Neural progenitor cell (in vitro differentiated cells): Measurements from ENCODE around the gene MED12L. TPM values are rescaled to one million over a fixed set of nuclear protein-coding genes. Genes with fewer than 3 reads are reported as not detected.

Source experiments
- DNase-seq: peaks from one replicate; pipeline ENCODE4 v3.0.0-alpha.2; 2016; ENCODE audit warnings: low spot score
- H2AFZ ChIP-seq: fragments of 200-600 bp; sonication (generic); replicated peaks from 2 replicates; pipeline ENCODE4 v1.6.1; 2016; ENCODE audit warnings: antibody characterized with exemption
- H3F3A ChIP-seq: fragments of 200-600 bp; sonication (generic); 2 replicates; pipeline ENCODE4 v1.6.1; 2016; ENCODE audit warnings: antibody characterized with exemption, low read depth
- H3K27ac ChIP-seq: fragments of 200-600 bp; sonication (generic); 2 replicates; pipeline ENCODE4 v1.5.1; 2016; ENCODE audit warnings: mild to moderate bottlenecking
- H3K27me3 ChIP-seq: fragments of 200-600 bp; sonication (generic); 2 replicates; pipeline ENCODE4 v1.6.1; 2016; ENCODE audit warnings: mild to moderate bottlenecking, moderate library complexity
- H3K36me3 ChIP-seq: fragments of 200-600 bp; sonication (generic); 2 replicates; pipeline ENCODE4 v1.5.1; 2016
- H3K4me1 ChIP-seq: fragments of 200-600 bp; sonication (generic); 2 replicates; pipeline ENCODE4 v1.6.1; 2016; ENCODE audit warnings: mixed run types
- H3K4me2 ChIP-seq: fragments of 200-600 bp; sonication (generic); 2 replicates; pipeline ENCODE4 v1.6.1; 2016
- H3K4me3 ChIP-seq: fragments of 200-600 bp; sonication (generic); 2 replicates; pipeline ENCODE4 v1.5.1; 2016
- H3K79me2 ChIP-seq: fragments of 200-600 bp; sonication (generic); 2 replicates; pipeline ENCODE4 v1.6.1; 2016; ENCODE audit warnings: low read depth
- H3K9ac ChIP-seq: fragments of 200-600 bp; sonication (generic); 2 replicates; pipeline ENCODE4 v1.6.1; 2016
- H3K9me3 ChIP-seq: fragments of 200-600 bp; sonication (generic); 2 replicates; pipeline ENCODE4 v1.5.1; 2016; ENCODE audit warnings: low read depth
- H4K20me1 ChIP-seq: fragments of 200-600 bp; sonication (generic); 2 replicates; pipeline ENCODE4 v1.6.1; 2016; ENCODE audit warnings: low read depth
- H3K27ac Mint-ChIP-seq: 3 replicates; pipeline ENCODE4 v1.8.0; 2021; ENCODE audit warnings: mixed read lengths
- H3K27me3 Mint-ChIP-seq: 2 replicates; pipeline ENCODE4 v1.8.0; 2022; ENCODE audit warnings: low read depth, mild to moderate bottlenecking, inconsistent platforms, moderate library complexity, mixed read lengths; ENCODE audit not compliant: insufficient read depth
- H3K36me3 Mint-ChIP-seq: 3 replicates; pipeline ENCODE4 v1.8.0; 2021; ENCODE audit warnings: mixed read lengths
- H3K4me1 Mint-ChIP-seq: 3 replicates; pipeline ENCODE4 v1.8.0; 2021; ENCODE audit warnings: mixed read lengths
- H3K4me3 Mint-ChIP-seq: 3 replicates; pipeline ENCODE4 v1.8.0; 2021; ENCODE audit warnings: mild to moderate bottlenecking, moderate library complexity, mixed read lengths
- H3K9me3 Mint-ChIP-seq: 3 replicates; pipeline ENCODE4 v1.8.0; 2020; ENCODE audit warnings: mixed read lengths
- EZH2 ChIP-seq: fragments of 200-600 bp; sonication (generic); IDR thresholded peaks from 2 replicates; pipeline ENCODE4 v1.6.1; 2017; ENCODE audit warnings: antibody characterized with exemption, mild to moderate bottlenecking, moderate library complexity
- EZH2phosphoT487 ChIP-seq: fragments of 200-600 bp; sonication (generic); IDR thresholded peaks from 2 replicates; pipeline ENCODE4 v1.6.1; 2017; ENCODE audit warnings: antibody characterized with exemption
- total RNA-seq: library from RNA; depleted of rRNA; stranded (reverse); fragments of >200 nt; gene quantifications from 2 replicates; pipeline ENCODE4 v1.2.3, GENCODE V29; 2015; ENCODE audit warnings: low replicate concordance
- TF ChIP-seq, protein P1 (sequence below): fragments of 200-600 bp; sonication (generic); IDR thresholded peaks from 2 replicates; pipeline ENCODE4 v1.5.1; 2017; ENCODE audit warnings: antibody characterized with exemption, mild to moderate bottlenecking

MED12L gene
- total RNA-seq, 1 donor from 2014 or later: 16.5 TPM

GRCh38 chr3:151307583-151308488 is 222.4 kb downstream of the MED12L start:
- H3K4me1 Mint-ChIP-seq: peaks cover 7% of the 10 kb centered on the region
- H3K27ac Mint-ChIP-seq: no peak overlapping the region
- Histone ChIP-seq H3K79me2 (no peaks in the 10 kb centered on the region), H2AFZ (no peak overlapping the region), H3K27ac (no peak overlapping the region), H3F3A (peaks cover 5% of the 10 kb centered on the region), H3K4me3 (no peak overlapping the region), H3K9me3 (no peaks in the 10 kb centered on the region), H3K36me3 (no peaks in the 10 kb centered on the region), H4K20me1 (no peaks in the 10 kb centered on the region), H3K4me1 (peaks cover 5% of the 10 kb centered on the region), H3K9ac (no peak overlapping the region), H3K4me2 (no peak overlapping the region), H3K27me3 (no peaks in the 10 kb centered on the region)
- TF ChIP-seq, protein P1, sequence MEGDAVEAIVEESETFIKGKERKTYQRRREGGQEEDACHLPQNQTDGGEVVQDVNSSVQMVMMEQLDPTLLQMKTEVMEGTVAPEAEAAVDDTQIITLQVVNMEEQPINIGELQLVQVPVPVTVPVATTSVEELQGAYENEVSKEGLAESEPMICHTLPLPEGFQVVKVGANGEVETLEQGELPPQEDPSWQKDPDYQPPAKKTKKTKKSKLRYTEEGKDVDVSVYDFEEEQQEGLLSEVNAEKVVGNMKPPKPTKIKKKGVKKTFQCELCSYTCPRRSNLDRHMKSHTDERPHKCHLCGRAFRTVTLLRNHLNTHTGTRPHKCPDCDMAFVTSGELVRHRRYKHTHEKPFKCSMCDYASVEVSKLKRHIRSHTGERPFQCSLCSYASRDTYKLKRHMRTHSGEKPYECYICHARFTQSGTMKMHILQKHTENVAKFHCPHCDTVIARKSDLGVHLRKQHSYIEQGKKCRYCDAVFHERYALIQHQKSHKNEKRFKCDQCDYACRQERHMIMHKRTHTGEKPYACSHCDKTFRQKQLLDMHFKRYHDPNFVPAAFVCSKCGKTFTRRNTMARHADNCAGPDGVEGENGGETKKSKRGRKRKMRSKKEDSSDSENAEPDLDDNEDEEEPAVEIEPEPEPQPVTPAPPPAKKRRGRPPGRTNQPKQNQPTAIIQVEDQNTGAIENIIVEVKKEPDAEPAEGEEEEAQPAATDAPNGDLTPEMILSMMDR: no peak
- TF ChIP-seq EZH2phosphoT487: no peak
- TF ChIP-seq EZH2: no peak
- DNase-seq: no peak
- peaks cover 5% of the 10 kb centered on the region for H3K36me3 Mint-ChIP-seq
- no peaks in the 10 kb centered on the region for H3K9me3 Mint-ChIP-seq
- no peak overlapping the region for H3K4me3 Mint-ChIP-seq
- no peaks in the 10 kb centered on the region for H3K27me3 Mint-ChIP-seq

- Histone ChIP-seq H3K4me1 (peaks cover 4% of the 10 kb centered on the region), H3K4me2 (no peak overlapping the region), H3K27me3 (no peaks in the 10 kb centered on the region), H3K4me3 (no peak overlapping the region), H3K9me3 (no peaks in the 10 kb centered on the region), H4K20me1 (no peaks in the 10 kb centered on the region), H3K27ac (no peak overlapping the region), H3F3A (peaks cover 4% of the 10 kb centered on the region), H2AFZ (no peak overlapping the region), H3K9ac (no peak overlapping the region), H3K36me3 (no peaks in the 10 kb centered on the region), H3K79me2 (no peaks in the 10 kb centered on the region)
- H3K36me3 Mint-ChIP-seq: no peaks in the 10 kb centered on the region
- no peak for TF ChIP-seq EZH2phosphoT487
- no peak for TF ChIP-seq EZH2
- TF ChIP-seq, protein P1: no peak
- no peak overlapping the region for H3K27ac Mint-ChIP-seq
- H3K4me1 Mint-ChIP-seq: peaks cover 4% of the 10 kb centered on the region
- H3K4me3 Mint-ChIP-seq: no peak overlapping the region
- no peak for DNase-seq
- H3K27me3 Mint-ChIP-seq: no peaks in the 10 kb centered on the region
- no peaks in the 10 kb centered on the region for H3K9me3 Mint-ChIP-seq
These were observed 224.1 kb downstream of the MED12L start for GRCh38 chr3:151309566-151309965.

DNA sequence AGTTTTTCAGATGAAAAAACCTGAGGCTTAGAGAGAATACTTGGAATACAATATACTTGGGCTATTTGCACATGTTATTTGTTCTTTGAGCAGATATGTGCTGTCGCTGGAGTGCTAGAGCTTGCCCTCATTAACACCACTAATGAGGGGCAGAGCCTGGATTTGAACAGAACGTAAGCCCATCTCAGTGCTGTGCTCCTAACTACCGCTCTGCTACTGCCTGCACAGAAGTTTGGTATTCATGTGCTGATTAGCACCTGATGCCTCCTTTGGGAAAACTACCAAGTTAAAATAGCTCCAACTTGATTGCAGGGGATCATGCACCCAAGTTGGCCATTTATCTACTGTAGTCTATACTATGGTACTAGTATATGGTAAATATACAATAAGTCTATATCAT is 227.5 kb downstream of the MED12L start:
- Mint-ChIP-seq H3K4me1 (no peaks in the 10 kb centered on the region), H3K36me3 (no peaks in the 10 kb centered on the region), H3K27ac (no peak overlapping the region), H3K4me3 (no peak overlapping the region), H3K27me3 (no peaks in the 10 kb centered on the region), H3K9me3 (no peaks in the 10 kb centered on the region)
- DNase-seq: no peak
- Histone ChIP-seq H3K27ac (no peak overlapping the region), H3K9ac (no peak overlapping the region), H3K4me3 (no peak overlapping the region), H3K79me2 (no peaks in the 10 kb centered on the region), H3K4me2 (no peak overlapping the region), H3K36me3 (no peaks in the 10 kb centered on the region), H3K4me1 (peaks cover 8% of the 10 kb centered on the region), H2AFZ (no peak overlapping the region), H4K20me1 (no peaks in the 10 kb centered on the region), H3F3A (no peaks in the 10 kb centered on the region), H3K27me3 (no peaks in the 10 kb centered on the region), H3K9me3 (no peaks in the 10 kb centered on the region)
- no peak for TF ChIP-seq EZH2
- TF ChIP-seq, protein P1: no peak
- no peak for TF ChIP-seq EZH2phosphoT487
